PFSK-1 (cell line): ENCODE results near the gene CYTH3.

Experiments
- FOXP2 ChIP-seq: optimal IDR thresholded peaks from 2 replicates; pipeline ENCODE3; 2011; ENCODE audit warnings: borderline replicate concordance, control low read depth, inconsistent platforms; ENCODE audit not compliant: insufficient read depth; ENCODE audit errors: extremely low read length, extremely low read depth
- POLR2AphosphoS5 ChIP-seq: IDR thresholded peaks from 2 replicates; pipeline ENCODE4 v1.6.1; 2012; ENCODE audit warnings: low read depth, mild to moderate bottlenecking, control low read depth, low read length, moderate library complexity
- SIN3A ChIP-seq: IDR thresholded peaks from 2 replicates; pipeline ENCODE4 v1.6.1; 2012; ENCODE audit warnings: mild to moderate bottlenecking, low read length, moderate library complexity, borderline replicate concordance; ENCODE audit not compliant: insufficient read depth
- TAF1 ChIP-seq: IDR thresholded peaks from 2 replicates; pipeline ENCODE4 v1.6.1; 2012; ENCODE audit warnings: low read length, control low read depth, borderline replicate concordance; ENCODE audit not compliant: insufficient read depth
- TF ChIP-seq, protein P1 (sequence below), 2 experiments: IDR thresholded peaks; 2 replicates each; pipeline versions ENCODE4 v1.6.1 to v1.8.0; 2011 to 2012; ENCODE audit warnings: low read depth in 2 of 2, low read length in 2 of 2, control low read depth in 1 of 2, inconsistent platforms in 1 of 2, mild to moderate bottlenecking in 1 of 2, moderate library complexity in 1 of 2; ENCODE audit not compliant: insufficient read depth in 1 of 2

Gene CYTH3

DNA sequence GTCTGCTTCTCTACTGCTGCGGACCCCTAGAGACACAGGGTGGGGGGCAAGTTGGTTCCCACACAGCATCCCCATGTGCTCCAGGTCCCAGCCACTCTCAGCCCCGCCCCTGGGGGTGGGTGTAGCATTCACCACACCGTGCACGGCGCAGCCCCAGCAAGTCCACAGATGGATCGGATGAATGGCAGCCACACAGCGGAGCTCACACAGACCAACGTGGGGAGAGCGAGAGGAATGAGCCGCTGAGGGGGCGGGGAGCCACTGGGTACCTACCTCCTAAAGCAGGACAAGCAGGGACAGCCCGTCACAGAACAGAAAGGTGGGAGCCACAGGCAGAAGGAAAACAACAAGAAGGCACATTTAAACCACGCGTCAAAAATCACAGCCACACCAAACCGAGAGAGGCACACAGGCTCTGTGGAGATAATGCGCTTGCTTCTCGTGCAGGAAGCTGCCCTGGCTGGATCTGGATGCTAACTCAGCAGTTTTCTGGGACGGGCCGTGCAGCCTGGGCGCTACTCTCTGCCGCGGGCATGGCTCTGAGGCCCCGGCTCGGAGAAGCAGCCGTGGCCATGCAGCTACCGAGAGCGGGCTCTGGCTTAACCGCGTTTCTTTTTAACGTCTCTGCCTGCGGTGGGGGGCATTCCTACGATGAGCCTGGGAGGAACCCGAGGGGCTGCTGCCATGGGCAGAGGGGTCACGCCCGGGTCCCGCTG is 102.5 kb downstream of the CYTH3 start:
- no peak for TF ChIP-seq FOXP2

DNA sequence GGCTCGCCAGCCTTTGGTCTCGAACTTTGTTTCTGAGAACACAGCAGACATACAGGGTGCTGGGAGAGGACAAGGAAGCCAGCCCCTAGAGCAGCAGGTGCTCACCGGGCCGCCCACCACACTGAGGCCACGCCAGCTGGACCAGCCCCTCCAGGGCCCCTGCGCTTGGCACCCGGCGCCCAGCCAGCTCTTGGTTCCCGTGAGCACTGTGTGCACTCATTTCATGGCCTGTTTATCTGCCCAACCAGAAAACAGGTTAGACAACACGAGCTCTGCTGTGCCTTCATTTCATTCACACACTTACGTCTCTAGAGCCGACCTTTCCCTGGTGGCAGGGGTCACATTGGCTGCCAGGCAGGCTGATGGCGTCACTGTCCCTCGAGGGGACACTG is 104.0 kb downstream of the CYTH3 start:
- TF ChIP-seq POLR2AphosphoS5 (no peak), TAF1 (no peak), SIN3A (no peak), FOXP2 (no peak)
- TF ChIP-seq, protein P1, sequence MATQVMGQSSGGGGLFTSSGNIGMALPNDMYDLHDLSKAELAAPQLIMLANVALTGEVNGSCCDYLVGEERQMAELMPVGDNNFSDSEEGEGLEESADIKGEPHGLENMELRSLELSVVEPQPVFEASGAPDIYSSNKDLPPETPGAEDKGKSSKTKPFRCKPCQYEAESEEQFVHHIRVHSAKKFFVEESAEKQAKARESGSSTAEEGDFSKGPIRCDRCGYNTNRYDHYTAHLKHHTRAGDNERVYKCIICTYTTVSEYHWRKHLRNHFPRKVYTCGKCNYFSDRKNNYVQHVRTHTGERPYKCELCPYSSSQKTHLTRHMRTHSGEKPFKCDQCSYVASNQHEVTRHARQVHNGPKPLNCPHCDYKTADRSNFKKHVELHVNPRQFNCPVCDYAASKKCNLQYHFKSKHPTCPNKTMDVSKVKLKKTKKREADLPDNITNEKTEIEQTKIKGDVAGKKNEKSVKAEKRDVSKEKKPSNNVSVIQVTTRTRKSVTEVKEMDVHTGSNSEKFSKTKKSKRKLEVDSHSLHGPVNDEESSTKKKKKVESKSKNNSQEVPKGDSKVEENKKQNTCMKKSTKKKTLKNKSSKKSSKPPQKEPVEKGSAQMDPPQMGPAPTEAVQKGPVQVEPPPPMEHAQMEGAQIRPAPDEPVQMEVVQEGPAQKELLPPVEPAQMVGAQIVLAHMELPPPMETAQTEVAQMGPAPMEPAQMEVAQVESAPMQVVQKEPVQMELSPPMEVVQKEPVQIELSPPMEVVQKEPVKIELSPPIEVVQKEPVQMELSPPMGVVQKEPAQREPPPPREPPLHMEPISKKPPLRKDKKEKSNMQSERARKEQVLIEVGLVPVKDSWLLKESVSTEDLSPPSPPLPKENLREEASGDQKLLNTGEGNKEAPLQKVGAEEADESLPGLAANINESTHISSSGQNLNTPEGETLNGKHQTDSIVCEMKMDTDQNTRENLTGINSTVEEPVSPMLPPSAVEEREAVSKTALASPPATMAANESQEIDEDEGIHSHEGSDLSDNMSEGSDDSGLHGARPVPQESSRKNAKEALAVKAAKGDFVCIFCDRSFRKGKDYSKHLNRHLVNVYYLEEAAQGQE (IDR thresholded peaks at IDR 0.05; ENCODE audit: insufficient read depth in 1 of 2, low read depth in 2 of 2, low read length in 2 of 2): no peak

DNA sequence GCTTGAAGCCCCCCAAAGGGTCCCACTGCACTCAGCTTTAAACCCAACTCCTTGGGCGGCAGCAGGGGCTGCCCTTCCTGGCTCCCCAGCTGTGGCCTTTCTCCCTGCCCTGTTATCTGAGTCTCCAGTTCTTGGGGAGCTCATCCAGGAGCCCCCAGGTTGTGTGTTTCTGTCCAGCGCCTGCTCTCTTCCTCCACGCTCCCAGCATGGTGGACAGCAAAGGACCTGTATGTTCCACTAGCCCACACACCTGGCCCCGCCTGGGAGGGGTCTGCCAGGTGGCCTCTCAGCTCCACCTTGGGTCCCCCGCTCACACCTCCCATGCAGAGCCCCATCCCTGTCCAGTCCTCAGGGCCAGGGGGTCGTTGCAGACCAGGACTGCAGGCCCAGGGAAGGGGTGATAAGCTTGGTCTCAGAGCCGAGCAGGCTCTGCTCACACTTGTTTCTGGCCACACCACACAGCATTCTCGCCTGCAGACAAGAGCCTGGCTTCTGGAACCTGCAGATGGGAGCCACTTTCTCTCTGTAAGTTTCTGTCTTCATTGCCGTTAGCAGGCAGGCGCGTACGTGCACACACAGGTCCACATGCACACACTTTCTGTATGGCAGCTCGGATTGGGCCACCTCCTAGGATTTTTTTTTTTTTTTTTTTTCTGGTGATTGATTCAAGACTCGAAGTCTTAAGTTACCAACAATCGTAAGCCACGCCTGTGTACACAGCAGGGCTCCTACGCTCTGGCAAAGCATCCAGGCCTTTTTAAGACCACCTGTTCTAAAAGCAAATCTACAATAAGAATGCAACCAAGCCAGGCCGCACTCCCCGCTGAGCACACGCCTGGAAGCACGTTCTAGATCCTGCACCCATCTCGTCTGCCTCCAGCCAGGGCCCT is 104.6 kb downstream of the CYTH3 start:
- TF ChIP-seq SIN3A (no peak), FOXP2 (no peak), POLR2AphosphoS5 (no peak)
- TF ChIP-seq, protein P1 (IDR thresholded peaks at IDR 0.05; ENCODE audit: insufficient read depth in 1 of 2, low read depth in 2 of 2, low read length in 2 of 2): no peak

DNA sequence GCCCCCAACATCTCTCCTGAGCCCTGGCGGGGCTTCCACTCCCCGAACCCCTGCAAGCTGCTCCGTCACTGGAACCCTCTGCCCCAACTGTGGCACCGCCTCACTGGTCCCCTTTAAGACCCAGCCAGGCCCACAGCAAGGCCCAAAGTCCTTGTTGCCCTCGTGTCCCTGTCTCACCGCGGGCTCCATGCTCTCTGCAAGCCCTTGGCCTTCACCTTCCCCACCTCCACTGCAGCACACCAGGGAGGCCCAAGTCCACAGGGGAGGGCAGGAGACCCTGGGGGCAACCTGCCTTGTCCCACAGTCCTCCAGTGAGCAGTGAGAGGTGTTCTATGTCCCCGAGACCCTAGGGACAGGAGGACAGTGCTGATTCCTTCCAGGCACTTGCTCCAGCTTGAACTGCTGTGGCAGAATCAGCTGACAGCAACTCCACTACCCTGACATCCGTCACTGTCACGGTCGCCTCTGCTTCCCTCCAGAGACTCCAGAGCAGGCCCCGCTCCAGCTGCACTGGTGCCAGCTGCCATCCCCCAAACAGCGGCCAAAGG is 105.3 kb downstream of the CYTH3 start:
- TF ChIP-seq, protein P1 (IDR thresholded peaks at IDR 0.05; ENCODE audit: insufficient read depth in 1 of 2, low read depth in 2 of 2, low read length in 2 of 2): no peak
- TF ChIP-seq SIN3A: no peak
- no peak for TF ChIP-seq FOXP2
- TF ChIP-seq POLR2AphosphoS5: no peak
- no peak for TF ChIP-seq TAF1

DNA sequence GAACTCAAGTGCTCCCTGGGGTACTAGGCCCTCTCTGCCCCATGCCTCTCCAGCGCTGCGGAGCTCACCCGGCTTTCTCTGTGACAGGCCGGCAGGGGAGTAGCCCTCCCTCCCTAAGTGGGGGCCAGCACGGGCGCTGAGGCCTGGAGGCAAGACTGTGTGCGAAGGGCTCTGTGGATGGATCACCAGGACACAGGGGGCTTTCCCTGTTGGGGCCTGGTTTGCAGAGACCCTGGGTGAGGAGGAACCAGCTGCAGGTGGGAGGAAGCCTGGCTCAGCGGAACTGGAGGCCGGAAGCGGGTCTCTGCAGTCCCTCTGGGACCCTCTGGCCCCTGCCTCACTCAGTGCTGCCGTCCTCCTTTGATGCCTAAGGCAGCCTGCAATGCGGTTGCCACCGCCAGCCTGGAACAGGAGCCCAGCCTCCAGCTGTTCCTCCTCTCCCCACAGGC is 106.0 kb downstream of the CYTH3 start:
- no peak for TF ChIP-seq FOXP2
- TF ChIP-seq POLR2AphosphoS5: no peak
- TF ChIP-seq, protein P1 (IDR thresholded peaks at IDR 0.05; ENCODE audit: insufficient read depth in 1 of 2, low read depth in 2 of 2, low read length in 2 of 2): no peak
- TF ChIP-seq SIN3A: no peak
- no peak for TF ChIP-seq TAF1
